Skeletal muscle tissue (tissue), 4 donors: Measurements from ENCODE around the gene KLF11. TPM values are rescaled to one million over a fixed set of nuclear protein-coding genes. Genes with fewer than 3 reads are reported as not detected.

Experiments used
- H3K27ac ChIP-seq: one replicate; pipeline ENCODE4 v1.7.0; 2013; ENCODE audit warnings: mild to moderate bottlenecking, low read depth, low read length, inconsistent platforms
- H3K27me3 ChIP-seq, 3 donors: one replicate each; pipeline ENCODE4 v1.7.0; 2013; ENCODE audit warnings: low read length in 3 of 3; ENCODE audit not compliant: control insufficient read depth in 3 of 3, insufficient read depth in 3 of 3
- H3K36me3 ChIP-seq, 3 donors: one replicate each; pipeline ENCODE4 v1.7.0; 2013; ENCODE audit warnings: low read length in 3 of 3; ENCODE audit not compliant: control insufficient read depth in 3 of 3, insufficient read depth in 3 of 3
- H3K4me1 ChIP-seq, 3 donors: one replicate each; pipeline ENCODE4 v1.7.0; 2013; ENCODE audit warnings: low read length in 3 of 3, mild to moderate bottlenecking in 3 of 3; ENCODE audit not compliant: control insufficient read depth in 3 of 3, insufficient read depth in 3 of 3
- H3K4me3 ChIP-seq, 3 donors: one replicate each; pipeline ENCODE4 v1.7.0; 2013; ENCODE audit warnings: low read length in 3 of 3
- H3K9ac ChIP-seq, 3 donors: one replicate each; pipeline ENCODE4 v1.7.0; 2013; ENCODE audit warnings: low read length in 3 of 3, mild to moderate bottlenecking in 3 of 3, moderate library complexity in 2 of 3, low read depth in 1 of 3
- H3K9me3 ChIP-seq, 3 donors: one replicate each; pipeline ENCODE4 v1.7.0; 2013; ENCODE audit warnings: low read length in 3 of 3; ENCODE audit not compliant: control insufficient read depth in 3 of 3
- total RNA-seq: library from RNA; depleted of rRNA; stranded (reverse); fragments of >200 nt; gene quantifications from one replicate; pipeline ENCODE4 v1.2.3, GENCODE V29; 2014
- donor health status: Osteomylitis.

Gene KLF11
- total RNA-seq, 1 donor from 2014 or later: 11.5 TPM

DNA sequence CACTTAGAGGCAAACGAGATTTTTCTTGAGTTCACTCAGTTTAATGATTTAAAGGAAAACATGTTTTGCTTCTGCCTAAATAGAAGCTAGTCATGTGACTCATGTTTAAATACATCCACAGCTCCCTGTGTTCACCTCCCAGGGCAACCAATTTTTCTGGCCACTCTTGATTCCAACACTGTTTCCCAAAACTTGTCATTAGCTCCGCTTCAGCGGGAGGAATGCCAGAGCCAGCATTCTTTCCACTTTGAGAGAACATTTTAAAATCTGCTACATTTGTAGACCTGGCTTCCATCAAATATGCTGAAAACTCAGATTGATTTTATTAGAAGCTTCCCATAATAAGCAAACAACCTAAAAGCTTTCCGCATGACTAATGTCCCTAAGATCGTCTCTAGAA is 39.7 kb downstream of the KLF11 start:
- no peak overlapping the region for H3K9ac ChIP-seq
- no peaks in the 10 kb centered on the region for H3K9me3 ChIP-seq
- H3K27ac ChIP-seq: no peak overlapping the region
- no peak overlapping the region for H3K4me3 ChIP-seq
- H3K4me1 ChIP-seq: peaks cover 7 to 16% (median 10%) of the 10 kb centered on the region in 3 donors
- no peaks in the 10 kb centered on the region for H3K36me3 ChIP-seq
- peaks cover 32 to 41% (median 37%) of the 10 kb centered on the region in 3 donors for H3K27me3 ChIP-seq

- H3K4me1 ChIP-seq: peaks cover 5 to 12% (median 6%) of the 10 kb centered on the region in 3 donors
- no peaks in the 10 kb centered on the region for H3K36me3 ChIP-seq
- H3K9ac ChIP-seq: no peak overlapping the region
- H3K4me3 ChIP-seq: no peak overlapping the region
- no peaks in the 10 kb centered on the region for H3K9me3 ChIP-seq
- no peak overlapping the region for H3K27ac ChIP-seq
- H3K27me3 ChIP-seq: peaks cover 25 to 34% (median 30%) of the 10 kb centered on the region in 3 donors
These were observed 40.4 kb downstream of the KLF11 start for GRCh38 chr2:10083692-10084211.

DNA sequence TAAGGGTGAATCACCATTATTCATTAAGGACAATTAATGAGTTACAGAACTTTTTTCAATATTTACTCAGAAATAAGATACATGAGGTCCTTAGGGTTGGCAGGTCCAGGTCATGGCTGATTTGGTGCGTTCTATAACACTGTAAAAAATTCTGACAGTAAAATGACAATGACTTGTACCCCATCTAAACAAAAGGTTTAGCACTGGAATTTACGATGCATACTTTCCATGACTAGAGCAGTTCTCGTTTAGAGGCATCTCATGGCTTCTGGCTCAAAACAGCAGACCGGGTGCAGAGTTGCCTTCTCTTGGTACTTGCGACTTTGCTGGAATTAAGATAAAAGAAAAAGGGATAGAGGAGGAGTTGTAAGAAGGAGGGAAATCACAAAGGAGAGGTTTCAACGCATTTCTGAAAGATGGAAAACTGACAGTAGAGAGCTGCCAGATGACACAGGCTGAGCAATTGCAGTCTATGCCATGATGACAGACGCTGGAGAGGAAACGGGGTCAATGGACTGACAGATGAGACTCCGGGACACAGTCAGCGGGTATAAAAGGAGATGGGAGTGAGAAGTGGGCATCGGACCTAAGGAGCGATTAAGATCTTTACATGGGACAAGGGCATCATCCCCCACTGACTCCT is 41.0 kb downstream of the KLF11 start:
- H3K9me3 ChIP-seq: no peaks in the 10 kb centered on the region
- H3K4me1 ChIP-seq: peaks cover under 1 to 6% (median under 1%) of the 10 kb centered on the region in 3 donors
- peaks cover 20 to 33% (median 33%) of the 10 kb centered on the region in 3 donors for H3K27me3 ChIP-seq
- H3K9ac ChIP-seq: no peak overlapping the region
- no peak overlapping the region for H3K4me3 ChIP-seq
- no peaks in the 10 kb centered on the region for H3K36me3 ChIP-seq
- H3K27ac ChIP-seq: no peak overlapping the region

DNA sequence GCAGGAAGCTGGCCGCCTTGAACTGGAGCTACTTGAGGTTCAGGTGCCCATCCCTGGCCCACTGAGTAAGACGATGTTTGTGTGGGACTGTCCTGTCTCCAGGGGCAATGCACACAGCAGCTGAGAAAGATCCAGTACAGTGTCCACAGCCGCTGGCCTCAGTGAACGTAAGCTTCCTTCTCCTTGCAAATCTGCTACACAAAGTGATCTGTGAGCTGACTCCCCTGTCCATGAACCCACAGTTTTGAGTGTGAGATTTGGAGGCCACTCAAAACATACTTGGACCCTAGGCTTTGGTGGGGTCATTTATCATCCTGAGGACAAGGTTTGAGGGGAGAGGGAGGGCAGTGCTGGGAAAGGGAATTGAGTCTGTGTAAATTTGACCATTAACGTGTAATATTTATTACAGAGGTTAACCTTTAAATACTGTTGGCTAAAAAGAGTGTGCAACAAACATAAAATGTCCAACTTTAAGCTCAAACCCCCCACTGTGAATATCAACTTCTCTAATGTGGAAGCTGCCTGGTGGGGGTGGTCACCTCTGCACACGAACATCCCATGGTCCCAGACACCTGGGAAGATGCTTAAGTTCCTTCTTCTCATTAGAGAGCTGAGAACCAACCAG is 41.8 kb downstream of the KLF11 start:
- H3K9me3 ChIP-seq: no peaks in the 10 kb centered on the region
- no peak overlapping the region for H3K27ac ChIP-seq
- H3K9ac ChIP-seq: no peak overlapping the region
- H3K36me3 ChIP-seq: no peaks in the 10 kb centered on the region
- H3K4me3 ChIP-seq: no peak overlapping the region
- peaks cover 0 to 6% (median 0%) of the 10 kb centered on the region in 3 donors for H3K4me1 ChIP-seq
- peaks cover 23 to 36% (median 35%) of the 10 kb centered on the region in 3 donors for H3K27me3 ChIP-seq

DNA sequence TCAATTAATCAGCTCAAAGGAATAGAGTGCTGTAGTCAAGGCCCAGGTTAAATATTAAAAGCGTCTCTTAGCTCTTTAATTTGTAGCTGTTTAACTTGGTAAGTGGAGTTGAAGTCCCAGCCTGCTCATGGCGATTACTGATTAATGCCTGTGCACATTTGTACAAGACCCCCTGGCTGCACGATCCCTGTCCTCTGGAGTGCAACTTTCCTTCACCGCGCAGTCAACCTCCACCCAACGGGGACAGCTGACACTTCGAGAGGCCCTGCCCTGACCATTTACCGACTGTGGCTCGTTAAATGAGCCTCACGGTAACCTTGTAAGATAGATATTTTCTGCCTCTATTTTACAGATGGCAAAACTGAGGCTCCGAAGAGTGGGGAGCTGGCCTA is 42.3 kb downstream of the KLF11 start:
- no peak overlapping the region for H3K9ac ChIP-seq
- peaks cover 0 to 6% (median 0%) of the 10 kb centered on the region in 3 donors for H3K4me1 ChIP-seq
- H3K9me3 ChIP-seq: no peaks in the 10 kb centered on the region
- no peaks in the 10 kb centered on the region for H3K36me3 ChIP-seq
- no peak overlapping the region for H3K4me3 ChIP-seq
- peaks cover 22 to 37% (median 31%) of the 10 kb centered on the region in 3 donors for H3K27me3 ChIP-seq
- no peak overlapping the region for H3K27ac ChIP-seq

GRCh38 chr2:10086950-10087349 is 43.6 kb downstream of the KLF11 start:
- Histone ChIP-seq H3K4me1 (peaks cover 0 to 6% (median 0%) of the 10 kb centered on the region in 3 donors), H3K4me3 (no peak overlapping the region), H3K9me3 (no peaks in the 10 kb centered on the region), H3K27me3 (peaks cover 25 to 49% (median 34%) of the 10 kb centered on the region in 3 donors), H3K27ac (no peak overlapping the region), H3K9ac (no peak overlapping the region), H3K36me3 (no peaks in the 10 kb centered on the region)

DNA sequence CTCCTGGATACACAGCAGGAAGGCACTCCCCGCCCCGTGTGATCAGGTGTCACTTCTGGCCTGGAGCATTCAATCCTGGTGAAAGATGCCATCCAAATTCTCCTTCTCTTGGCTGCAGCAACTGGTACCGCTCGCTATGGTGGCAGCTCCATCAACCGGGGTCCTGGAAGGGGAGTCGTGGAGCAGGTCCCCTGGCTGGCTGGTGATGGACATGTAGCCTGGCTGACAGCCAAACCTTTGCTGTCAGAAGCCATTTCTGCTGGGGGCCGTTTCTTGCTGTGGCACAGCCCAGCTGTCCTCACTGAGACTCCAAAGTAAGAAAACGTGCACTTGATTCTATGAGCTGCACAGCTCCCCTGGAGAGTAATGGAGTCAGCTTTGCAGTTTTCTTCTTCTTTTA is 44.0 kb downstream of the KLF11 start:
- no peaks in the 10 kb centered on the region for H3K9me3 ChIP-seq
- H3K27me3 ChIP-seq: peaks cover 23 to 48% (median 36%) of the 10 kb centered on the region in 3 donors
- H3K4me3 ChIP-seq: no peak overlapping the region
- no peak overlapping the region for H3K9ac ChIP-seq
- no peak overlapping the region for H3K27ac ChIP-seq
- H3K4me1 ChIP-seq: peaks cover 0 to 6% (median 0%) of the 10 kb centered on the region in 3 donors
- H3K36me3 ChIP-seq: no peaks in the 10 kb centered on the region

DNA sequence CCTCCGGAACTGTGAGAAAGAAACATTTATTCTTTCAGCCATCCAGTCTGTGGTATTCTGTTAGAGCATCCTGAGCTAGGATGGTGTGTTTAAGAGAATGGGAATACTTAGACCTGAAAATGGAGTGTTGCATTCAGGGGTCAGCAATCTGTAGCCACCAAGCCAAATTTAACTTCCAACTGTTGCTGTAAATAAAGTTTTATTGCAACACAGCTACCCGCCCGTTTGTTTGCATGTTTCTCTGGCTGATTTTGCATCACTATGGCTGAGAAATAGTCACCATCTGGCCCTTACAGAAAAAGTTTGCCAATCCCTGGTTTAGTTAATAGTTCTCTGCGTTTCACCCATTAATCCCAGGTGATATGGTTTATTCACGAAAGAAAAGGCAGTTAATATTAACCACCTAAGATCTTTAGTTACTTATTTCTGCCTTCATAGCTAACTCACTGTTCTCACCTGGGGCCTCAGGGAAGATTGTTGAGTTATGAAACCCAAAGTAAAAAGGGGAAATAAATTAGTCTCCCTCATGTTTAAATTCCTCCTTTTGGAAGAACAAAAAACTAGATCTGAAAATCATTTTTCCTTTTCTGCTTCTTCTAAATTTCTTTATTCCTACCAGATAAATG is 46.3 kb downstream of the KLF11 start:
- Histone ChIP-seq H3K36me3 (no peaks in the 10 kb centered on the region), H3K27ac (no peak overlapping the region), H3K4me3 (no peak overlapping the region), H3K4me1 (no peaks in the 10 kb centered on the region), H3K9me3 (no peaks in the 10 kb centered on the region), H3K27me3 (peaks cover 22 to 42% (median 38%) of the 10 kb centered on the region in 3 donors), H3K9ac (no peak overlapping the region)

DNA sequence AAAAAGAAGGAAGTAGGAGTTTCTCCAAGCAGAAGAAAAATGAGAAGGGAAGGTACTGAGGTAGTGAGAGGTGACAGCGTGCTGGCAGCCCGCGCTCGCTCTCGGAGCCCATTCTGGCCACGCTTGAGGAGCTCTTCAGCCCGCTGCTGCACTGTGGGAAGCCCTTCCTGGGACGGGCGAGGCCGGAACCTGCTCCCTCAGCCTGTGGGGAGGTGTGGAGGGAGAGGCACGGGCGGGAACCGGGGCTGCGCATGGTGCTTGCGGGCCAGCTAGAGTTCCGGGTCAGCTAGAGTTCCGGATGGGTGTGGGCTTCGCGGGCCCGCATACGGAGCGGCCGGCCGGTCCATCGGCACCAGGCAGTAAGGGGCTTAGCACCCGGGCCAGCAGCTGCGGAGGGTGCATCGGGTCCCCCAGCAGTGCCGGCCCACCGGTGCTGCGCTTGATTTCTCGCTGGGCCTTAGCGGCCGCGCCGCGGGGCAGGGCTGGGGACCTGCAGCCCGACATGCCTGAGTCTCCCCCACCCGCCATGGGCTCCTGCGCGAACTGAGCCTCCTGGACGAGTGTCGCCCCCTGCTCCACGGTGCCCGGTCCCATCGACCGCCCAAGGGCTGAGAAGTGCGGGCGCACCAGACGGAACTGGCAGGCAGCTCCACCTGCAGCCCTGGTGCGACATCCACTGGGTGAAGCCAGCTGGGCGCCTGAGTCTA is 48.0 kb downstream of the KLF11 start:
- Histone ChIP-seq H3K27ac (no peak overlapping the region), H3K4me1 (no peaks in the 10 kb centered on the region), H3K4me3 (no peak overlapping the region), H3K27me3 (peaks cover 22 to 42% (median 38%) of the 10 kb centered on the region in 3 donors), H3K36me3 (no peaks in the 10 kb centered on the region), H3K9ac (no peak overlapping the region), H3K9me3 (no peaks in the 10 kb centered on the region)
